Liver (tissue), 9 donors: ENCODE data around the gene LENG1. TPM values are rescaled to one million over a fixed set of nuclear protein-coding genes. Genes with fewer than 3 reads are reported as not detected.

ENCODE experiments used
- DNase-seq: peaks from one replicate; pipeline ENCODE4 v3.0.0-alpha.2; 2017; ENCODE audit warnings: low spot score
- H3K27ac ChIP-seq, 2 donors: one replicate each; pipeline ENCODE4 v1.7.0; 2013; ENCODE audit warnings: inconsistent platforms in 2 of 2, low read length in 2 of 2, control low read depth in 1 of 2, low read depth in 1 of 2, mild to moderate bottlenecking in 1 of 2
- H3K27me3 ChIP-seq, 4 donors: one replicate each; pipeline versions ENCODE4 v1.6.1 to v1.7.0; 2013; ENCODE audit warnings: low read length in 3 of 4, inconsistent platforms in 1 of 4, mild to moderate bottlenecking in 1 of 4, moderate library complexity in 1 of 4; ENCODE audit not compliant: control insufficient read depth in 4 of 4, insufficient read depth in 4 of 4
- H3K36me3 ChIP-seq, 4 donors: one replicate each; pipeline versions ENCODE4 v1.6.1 to v1.7.0; 2013; ENCODE audit warnings: low read length in 3 of 4, mild to moderate bottlenecking in 3 of 4, low read depth in 1 of 4, moderate library complexity in 1 of 4; ENCODE audit not compliant: control insufficient read depth in 4 of 4, insufficient read depth in 3 of 4
- H3K4me1 ChIP-seq, 4 donors: one replicate each; pipeline versions ENCODE4 v1.6.1 to v1.7.0; 2013; ENCODE audit warnings: low read length in 3 of 4, mild to moderate bottlenecking in 3 of 4, moderate library complexity in 1 of 4; ENCODE audit not compliant: control insufficient read depth in 4 of 4, insufficient read depth in 4 of 4
- H3K4me3 ChIP-seq, 3 donors: one replicate each; pipeline versions ENCODE4 v1.6.1 to v1.7.0; 2013; ENCODE audit warnings: low read length in 3 of 3, control low read depth in 1 of 3, low read depth in 1 of 3, mild to moderate bottlenecking in 1 of 3
- H3K9ac ChIP-seq, 2 donors: one replicate each; pipeline ENCODE4 v1.7.0; 2013; ENCODE audit warnings: low read length in 2 of 2, mild to moderate bottlenecking in 2 of 2, moderate library complexity in 2 of 2, control low read depth in 1 of 2, low read depth in 1 of 2
- H3K9me3 ChIP-seq, 4 donors: one replicate each; pipeline versions ENCODE4 v1.6.1 to v1.7.0; 2013; ENCODE audit warnings: low read length in 3 of 4; ENCODE audit not compliant: control insufficient read depth in 4 of 4
- EGR1 ChIP-seq, 2 donors: IDR thresholded peaks; 2 replicates each; pipeline ENCODE4 v1.6.1; 2016 to 2018; ENCODE audit warnings: antibody characterized with exemption in 2 of 2, low read depth in 2 of 2
- FOXA1 ChIP-seq: IDR thresholded peaks from 2 replicates; pipeline ENCODE4 v1.6.1; 2016; ENCODE audit warnings: antibody characterized with exemption
- FOXA2 ChIP-seq: IDR thresholded peaks from 2 replicates; pipeline ENCODE4 v1.6.1; 2016; ENCODE audit warnings: antibody characterized with exemption
- GABPA ChIP-seq, 2 donors: IDR thresholded peaks in 1 of 2; conservative IDR thresholded peaks in 1 of 2; 2 replicates each; pipeline ENCODE4 v1.6.1; 2016; ENCODE audit warnings: antibody characterized with exemption in 2 of 2, mild to moderate bottlenecking in 1 of 2, moderate library complexity in 1 of 2
- HNF4A ChIP-seq, 2 donors: conservative IDR thresholded peaks; 2 replicates each; pipeline ENCODE4 v1.6.1; 2016; ENCODE audit warnings: antibody characterized with exemption in 2 of 2, mild to moderate bottlenecking in 2 of 2
- HNF4G ChIP-seq: IDR thresholded peaks from 2 replicates; pipeline ENCODE4 v1.6.1; 2016; ENCODE audit warnings: antibody characterized with exemption
- JUND ChIP-seq, 2 donors: IDR thresholded peaks; 2 replicates each; pipeline ENCODE4 v1.6.1; 2016; ENCODE audit warnings: antibody characterized with exemption in 2 of 2
- NR2F2 ChIP-seq: IDR thresholded peaks from 2 replicates; pipeline ENCODE4 v1.6.1; 2016; ENCODE audit warnings: antibody characterized with exemption
- RAD21 ChIP-seq, 2 donors: IDR thresholded peaks; 2 replicates each; pipeline ENCODE4 v1.6.1; 2016; ENCODE audit warnings: antibody characterized with exemption in 2 of 2, mild to moderate bottlenecking in 2 of 2
- RXRA ChIP-seq, 2 donors: IDR thresholded peaks; 2 replicates each; pipeline ENCODE4 v1.6.1; 2017 to 2018; ENCODE audit warnings: antibody characterized with exemption in 2 of 2, mild to moderate bottlenecking in 1 of 2
- SP1 ChIP-seq: IDR thresholded peaks from 2 replicates; pipeline ENCODE4 v1.6.1; 2018; ENCODE audit warnings: antibody characterized with exemption, mild to moderate bottlenecking
- TAF1 ChIP-seq: conservative IDR thresholded peaks from 2 replicates; pipeline ENCODE4 v1.6.1; 2016; ENCODE audit warnings: antibody characterized with exemption, mild to moderate bottlenecking
- YY1 ChIP-seq: IDR thresholded peaks from 2 replicates; pipeline ENCODE4 v1.6.1; 2016; ENCODE audit warnings: antibody characterized with exemption, mild to moderate bottlenecking
- WGBS: extraction: QIAGEN DNeasy Blood & Tissue Kit; methylation state at CpG from one replicate; pipeline ENCODE4 v1.1.7; 2013; 5-methylcytosine and 5-hydroxymethylcytosine counted together
- polyA plus RNA-seq, 2 donors: library from polyadenylated mRNA; stranded (reverse) in 1 of 2; unstranded in 1 of 2; fragments of 200-250 nt in 1 of 2; fragments of >200 nt in 1 of 2; fragmentation: Nextera tagmentation in 1 of 2; extraction: Ambion mirVana in 1 of 2; gene quantifications; one replicate each; pipeline versions ENCODE4 v1.2.1 to v1.2.3, GENCODE V29; 2013 to 2015
- total RNA-seq, 2 donors: library from RNA; depleted of rRNA; stranded (reverse); fragments of >200 nt; gene quantifications; one replicate each; pipeline ENCODE4 v1.2.3, GENCODE V29; 2014
- TF ChIP-seq, protein P1 (sequence below): IDR thresholded peaks from 2 replicates; pipeline ENCODE4 v1.6.1; 2016; ENCODE audit warnings: antibody characterized with exemption
- TF ChIP-seq, protein P2 (sequence below): IDR thresholded peaks from 2 replicates; pipeline ENCODE4 v1.6.1; 2016; ENCODE audit warnings: antibody characterized with exemption, mild to moderate bottlenecking
- TF ChIP-seq, protein P3 (sequence below): IDR thresholded peaks from 2 replicates; pipeline ENCODE4 v1.6.1; 2016; ENCODE audit warnings: antibody characterized with exemption
- TF ChIP-seq, protein P4 (sequence below): fragments of 150-350 bp; IDR thresholded peaks from 2 replicates; pipeline ENCODE4 v1.5.1; 2017; ENCODE audit warnings: improper control_type of control experiment, low read depth, low read length; ENCODE audit not compliant: missing input control
- TF ChIP-seq, protein P5 (sequence below): IDR thresholded peaks from 2 replicates; pipeline ENCODE4 v1.6.1; 2016; ENCODE audit warnings: antibody characterized with exemption
- donor health status: healthy.
- donor health status: healthy.
- donor health status: healthy.
- donor health status: healthy.
- donor health status: healthy.

Gene LENG1
- total RNA-seq (1 to 10 TPM; 2.6 to 3.0 TPM), polyA plus RNA-seq (1 to 10 TPM; 2.8 to 4.4 TPM)

DNA sequence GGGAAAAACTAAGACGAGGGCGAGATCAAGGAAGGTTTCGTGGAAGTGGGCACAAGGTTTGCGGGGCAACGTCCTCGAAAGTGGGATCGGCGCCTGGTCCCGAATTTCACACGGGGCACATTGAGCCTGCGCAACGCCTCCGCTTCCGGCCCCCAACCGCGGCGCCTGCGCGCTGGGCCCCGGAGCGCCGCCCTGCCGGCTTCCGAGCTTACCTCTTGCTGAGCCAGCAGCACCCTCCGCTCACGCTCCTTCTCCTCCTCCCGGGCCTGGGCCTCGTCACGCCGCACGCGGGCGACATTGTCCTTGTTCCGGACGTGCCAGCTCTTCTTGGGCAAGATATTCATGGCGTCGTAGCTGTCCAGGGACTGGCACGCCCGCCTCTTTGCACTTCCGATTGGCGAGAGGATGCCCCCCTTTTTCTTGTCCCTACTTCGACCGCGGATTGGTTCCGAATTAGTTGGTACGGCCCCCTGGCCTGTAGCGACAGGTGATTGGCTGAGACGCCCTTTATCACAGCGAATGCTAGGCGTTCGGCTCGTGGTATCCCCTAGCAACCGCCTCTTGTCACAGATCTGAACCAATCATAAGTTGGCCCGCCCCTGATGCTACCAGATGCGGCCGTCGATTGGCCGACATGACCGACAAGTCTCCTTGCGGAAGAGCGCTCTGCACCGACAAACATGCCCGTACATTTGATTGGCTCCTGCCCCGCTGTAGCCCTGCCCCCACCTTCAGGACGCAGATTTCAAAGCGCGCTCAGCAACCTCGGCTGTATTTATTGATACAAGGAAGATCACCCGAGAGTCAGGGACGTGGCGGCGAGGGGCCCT lies at the start of gene LENG1:
Gene LENG1, minus strand, starts transcription at position 370 of the 830 bp plus-strand sequence. Its CDS starts 26 bp downstream, at position 344.
- peak within 1 kb of the TSS; percentile 71 to 84 for H3K9ac ChIP-seq
- H3K4me3 ChIP-seq, result peak within 1 kb of the TSS; percentile 68 to 97 (median 85)
- no peaks in the 10 kb centered on the region for H3K9me3 ChIP-seq
- peaks cover 18 to 31% (median 22%) of the 10 kb centered on the region in 4 donors for H3K36me3 ChIP-seq
- DNase-seq, result peak; percentile 98
- peaks cover 10 to 37% (median 31%) of the 10 kb centered on the region in 4 donors for H3K4me1 ChIP-seq
- H3K27me3 ChIP-seq, result no peaks in the 10 kb centered on the region
- H3K27ac ChIP-seq, result peak within 1 kb of the TSS; percentile 90 to 97
- WGBS, result under 1% methylated on average over 72 of the region's 72 CpGs
- TF ChIP-seq, protein P1, sequence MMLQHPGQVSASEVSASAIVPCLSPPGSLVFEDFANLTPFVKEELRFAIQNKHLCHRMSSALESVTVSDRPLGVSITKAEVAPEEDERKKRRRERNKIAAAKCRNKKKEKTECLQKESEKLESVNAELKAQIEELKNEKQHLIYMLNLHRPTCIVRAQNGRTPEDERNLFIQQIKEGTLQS, result no peak
- TF ChIP-seq RXRA (IDR thresholded peaks at IDR 0.05) (peak; percentile 12 to 32), FOXA1 (no peak), SP1 (peak; percentile 97), GABPA (IDR thresholded peaks at IDR 0.05 in 1 of 2, conservative IDR thresholded peaks at IDR 0.05 in 1 of 2) (peak; percentile 55 to 90), HNF4A (conservative IDR thresholded peaks at IDR 0.05) (no peak), HNF4G (no peak), RAD21 (IDR thresholded peaks at IDR 0.05) (no peak), NR2F2 (peak; percentile 25), YY1 (peak; percentile 88), EGR1 (IDR thresholded peaks at IDR 0.05; ENCODE audit: low read depth in 2 of 2) (peak in 1 of 2 donors; percentile 84), FOXA2 (no peak), TAF1 (no peak), JUND (IDR thresholded peaks at IDR 0.05) (no peak)
- TF ChIP-seq, protein P2, sequence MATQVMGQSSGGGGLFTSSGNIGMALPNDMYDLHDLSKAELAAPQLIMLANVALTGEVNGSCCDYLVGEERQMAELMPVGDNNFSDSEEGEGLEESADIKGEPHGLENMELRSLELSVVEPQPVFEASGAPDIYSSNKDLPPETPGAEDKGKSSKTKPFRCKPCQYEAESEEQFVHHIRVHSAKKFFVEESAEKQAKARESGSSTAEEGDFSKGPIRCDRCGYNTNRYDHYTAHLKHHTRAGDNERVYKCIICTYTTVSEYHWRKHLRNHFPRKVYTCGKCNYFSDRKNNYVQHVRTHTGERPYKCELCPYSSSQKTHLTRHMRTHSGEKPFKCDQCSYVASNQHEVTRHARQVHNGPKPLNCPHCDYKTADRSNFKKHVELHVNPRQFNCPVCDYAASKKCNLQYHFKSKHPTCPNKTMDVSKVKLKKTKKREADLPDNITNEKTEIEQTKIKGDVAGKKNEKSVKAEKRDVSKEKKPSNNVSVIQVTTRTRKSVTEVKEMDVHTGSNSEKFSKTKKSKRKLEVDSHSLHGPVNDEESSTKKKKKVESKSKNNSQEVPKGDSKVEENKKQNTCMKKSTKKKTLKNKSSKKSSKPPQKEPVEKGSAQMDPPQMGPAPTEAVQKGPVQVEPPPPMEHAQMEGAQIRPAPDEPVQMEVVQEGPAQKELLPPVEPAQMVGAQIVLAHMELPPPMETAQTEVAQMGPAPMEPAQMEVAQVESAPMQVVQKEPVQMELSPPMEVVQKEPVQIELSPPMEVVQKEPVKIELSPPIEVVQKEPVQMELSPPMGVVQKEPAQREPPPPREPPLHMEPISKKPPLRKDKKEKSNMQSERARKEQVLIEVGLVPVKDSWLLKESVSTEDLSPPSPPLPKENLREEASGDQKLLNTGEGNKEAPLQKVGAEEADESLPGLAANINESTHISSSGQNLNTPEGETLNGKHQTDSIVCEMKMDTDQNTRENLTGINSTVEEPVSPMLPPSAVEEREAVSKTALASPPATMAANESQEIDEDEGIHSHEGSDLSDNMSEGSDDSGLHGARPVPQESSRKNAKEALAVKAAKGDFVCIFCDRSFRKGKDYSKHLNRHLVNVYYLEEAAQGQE, result peak; percentile 76
- TF ChIP-seq, protein P3, sequence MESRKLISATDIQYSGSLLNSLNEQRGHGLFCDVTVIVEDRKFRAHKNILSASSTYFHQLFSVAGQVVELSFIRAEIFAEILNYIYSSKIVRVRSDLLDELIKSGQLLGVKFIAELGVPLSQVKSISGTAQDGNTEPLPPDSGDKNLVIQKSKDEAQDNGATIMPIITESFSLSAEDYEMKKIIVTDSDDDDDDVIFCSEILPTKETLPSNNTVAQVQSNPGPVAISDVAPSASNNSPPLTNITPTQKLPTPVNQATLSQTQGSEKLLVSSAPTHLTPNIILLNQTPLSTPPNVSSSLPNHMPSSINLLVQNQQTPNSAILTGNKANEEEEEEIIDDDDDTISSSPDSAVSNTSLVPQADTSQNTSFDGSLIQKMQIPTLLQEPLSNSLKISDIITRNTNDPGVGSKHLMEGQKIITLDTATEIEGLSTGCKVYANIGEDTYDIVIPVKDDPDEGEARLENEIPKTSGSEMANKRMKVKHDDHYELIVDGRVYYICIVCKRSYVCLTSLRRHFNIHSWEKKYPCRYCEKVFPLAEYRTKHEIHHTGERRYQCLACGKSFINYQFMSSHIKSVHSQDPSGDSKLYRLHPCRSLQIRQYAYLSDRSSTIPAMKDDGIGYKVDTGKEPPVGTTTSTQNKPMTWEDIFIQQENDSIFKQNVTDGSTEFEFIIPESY, result no peak
- TF ChIP-seq, protein P4, sequence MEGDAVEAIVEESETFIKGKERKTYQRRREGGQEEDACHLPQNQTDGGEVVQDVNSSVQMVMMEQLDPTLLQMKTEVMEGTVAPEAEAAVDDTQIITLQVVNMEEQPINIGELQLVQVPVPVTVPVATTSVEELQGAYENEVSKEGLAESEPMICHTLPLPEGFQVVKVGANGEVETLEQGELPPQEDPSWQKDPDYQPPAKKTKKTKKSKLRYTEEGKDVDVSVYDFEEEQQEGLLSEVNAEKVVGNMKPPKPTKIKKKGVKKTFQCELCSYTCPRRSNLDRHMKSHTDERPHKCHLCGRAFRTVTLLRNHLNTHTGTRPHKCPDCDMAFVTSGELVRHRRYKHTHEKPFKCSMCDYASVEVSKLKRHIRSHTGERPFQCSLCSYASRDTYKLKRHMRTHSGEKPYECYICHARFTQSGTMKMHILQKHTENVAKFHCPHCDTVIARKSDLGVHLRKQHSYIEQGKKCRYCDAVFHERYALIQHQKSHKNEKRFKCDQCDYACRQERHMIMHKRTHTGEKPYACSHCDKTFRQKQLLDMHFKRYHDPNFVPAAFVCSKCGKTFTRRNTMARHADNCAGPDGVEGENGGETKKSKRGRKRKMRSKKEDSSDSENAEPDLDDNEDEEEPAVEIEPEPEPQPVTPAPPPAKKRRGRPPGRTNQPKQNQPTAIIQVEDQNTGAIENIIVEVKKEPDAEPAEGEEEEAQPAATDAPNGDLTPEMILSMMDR, result no peak
- TF ChIP-seq, protein P5, sequence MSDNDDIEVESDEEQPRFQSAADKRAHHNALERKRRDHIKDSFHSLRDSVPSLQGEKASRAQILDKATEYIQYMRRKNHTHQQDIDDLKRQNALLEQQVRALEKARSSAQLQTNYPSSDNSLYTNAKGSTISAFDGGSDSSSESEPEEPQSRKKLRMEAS, result peak; percentile 42
